ENCODE measurements around the gene HIPK2. TPM values are rescaled to one million over a fixed set of nuclear protein-coding genes. Genes with fewer than 3 reads are reported as not detected.
"Not testable (repeated sequence)": the region's sequence is repeated elsewhere in the genome, so short reads cannot be mapped to it uniquely, and the experiment has no call there.

The HIPK2 gene
- total and polyA plus RNA-seq, 2 of the 4 experiments (the other 2 are of a cell fraction) = 22.0 to 27.1 TPM

GRCh38 chr7:139613971-139614411 lies 163.8 kb downstream of the HIPK2 start:
- DNase-seq (no peak), ATAC-seq (ENCODE audit: low read depth) (no peak)
- in situ Hi-C loops (cut with MboI; ENCODE audit: low sequenced_read_pairs) (no loop called here), dilution Hi-C loops (cut with HindIII; ENCODE audit: low sequenced_read_pairs, unreplicated experiment) (no loop called here), intact Hi-C loops (cut with micrococcal nuclease) (no loop called here)
- H3K9ac ChIP-seq (ENCODE audit: low read depth, low read length) = no peak overlapping the region
- H2AFZ ChIP-seq (replicated peaks; ENCODE audit: low read length, poor library complexity) = no peak overlapping the region
- ChIA-PET CTCF (interaction anchor here (0.9 kb wide), 1 partner anchor 392 kb away, joined by 3 read pairs; no protein-coding TSS in a partner anchor), POLR2A (ENCODE audit: unreplicated experiment) (no interaction called here)
- H2BK5ac ChIP-seq (ENCODE audit: low read depth, low read length, poor library complexity, severe bottlenecking) = no peak overlapping the region
- no peak for TF ChIP-seq CHD1 (IDR thresholded peaks at IDR 0.05; ENCODE audit: low read depth, low read length)
- TF ChIP-seq BHLHE40 (IDR thresholded peaks at IDR 0.05; ENCODE audit: low read depth, low read length) = no peak
- TF ChIP-seq POLR2A (IDR thresholded peaks at IDR 0.05; ENCODE audit: low read depth, low read length) = no peak
- no peak for TF ChIP-seq CEBPB (IDR thresholded peaks at IDR 0.05; ENCODE audit: low read depth, low read length)
- no peak for TF ChIP-seq MXI1 (IDR thresholded peaks at IDR 0.05; ENCODE audit: borderline replicate concordance, low read depth, low read length)
- no peak for TF ChIP-seq MAZ (IDR thresholded peaks at IDR 0.05; ENCODE audit: borderline replicate concordance, low read depth, low read length)
- TF ChIP-seq USF2 (IDR thresholded peaks at IDR 0.05; ENCODE audit: low read depth, low read length) = no peak
- TF ChIP-seq SMC3 (IDR thresholded peaks at IDR 0.05; ENCODE audit: low read depth, low read length) = no peak
- TF ChIP-seq RCOR1 (IDR thresholded peaks at IDR 0.05; ENCODE audit: insufficient replicate concordance, low read length) = no peak
- peaks cover 66% of the 10 kb centered on the region for H3K36me3 ChIP-seq (ENCODE audit: control insufficient read depth, insufficient read depth, low read length)
- H4K20me1 ChIP-seq (ENCODE audit: insufficient read depth, low read length) = peaks cover 15% of the 10 kb centered on the region; the same call in 1 of the 2 replicates
- no peak overlapping the region for H3K4ac ChIP-seq (ENCODE audit: low read depth, low read length)
- no peak overlapping the region for H3K4me2 ChIP-seq (ENCODE audit: low read depth, low read length)
- H3K4me1 ChIP-seq (ENCODE audit: control insufficient read depth, insufficient read depth, low read length) = peaks cover 1% of the 10 kb centered on the region; the same call in 1 of the 2 replicates
- H2BK20ac ChIP-seq (ENCODE audit: low read depth, low read length) = no peak overlapping the region
- no peak overlapping the region for H3K23ac ChIP-seq (ENCODE audit: low read depth, low read length)
- WGBS, 2 experiments (ENCODE audit: extremely low coverage in 2 of 2, insufficient read length in 1 of 2) = 91% methylated on average over 9 of the region's 10 CpGs; no CpG with 5 or more reads in 1 of the 2 experiments
- no peak overlapping the region for H3K14ac ChIP-seq (replicated peaks; ENCODE audit: low read depth, low read length)
- H3K79me1 ChIP-seq (ENCODE audit: low read depth in 1 of 2, low read length in 2 of 2) = peaks cover 22 to 54% of the 10 kb centered on the region in 2 experiments
- no peak overlapping the region for H2BK120ac ChIP-seq (ENCODE audit: low read depth, low read length)
- no TSS peak for BruUV-seq (replicated peaks)
- no peak overlapping the region for H3K56ac ChIP-seq (ENCODE audit: extremely low read depth, insufficient read depth, low read length)
- H3K18ac ChIP-seq (ENCODE audit: low read depth, low read length) = no peak overlapping the region
- H4K5ac ChIP-seq (ENCODE audit: low read depth, low read length) = no peak overlapping the region
- H4K8ac ChIP-seq (ENCODE audit: low read depth in 2 of 2, low read length in 2 of 2) = no peak overlapping the region
- no peaks in the 10 kb centered on the region for H3K27me3 ChIP-seq (ENCODE audit: control insufficient read depth, insufficient read depth, low read length)
- H2BK15ac ChIP-seq (ENCODE audit: low read depth, low read length) = no peak overlapping the region
- H3K4me3 ChIP-seq (ENCODE audit: insufficient read depth, low read depth, low read length) = no peak overlapping the region
- H3K27ac ChIP-seq (ENCODE audit: insufficient read depth, low read length) = no peak overlapping the region
- H2AK5ac ChIP-seq (ENCODE audit: low read depth, low read length) = no peak overlapping the region
- H2AK9ac ChIP-seq (replicated peaks; ENCODE audit: low read depth, low read length, poor library complexity) = peak overlapping the region; percentile 57
- peaks cover 6% of the 10 kb centered on the region; the same call in 1 of the 2 replicates for H3K9me1 ChIP-seq (ENCODE audit: insufficient read depth, low read length)
- no peak overlapping the region for H4K91ac ChIP-seq (ENCODE audit: insufficient read depth, low read depth, low read length)
- no peaks in the 10 kb centered on the region for H3K9me3 ChIP-seq (ENCODE audit: control insufficient read depth, insufficient read depth, low read length)

- H3K56ac ChIP-seq (ENCODE audit: extremely low read depth, insufficient read depth, low read length); H2AFZ ChIP-seq (replicated peaks; ENCODE audit: low read length, poor library complexity); H4K5ac ChIP-seq (ENCODE audit: low read depth, low read length); H2BK120ac ChIP-seq (ENCODE audit: low read depth, low read length); intact Hi-C loops (cut with micrococcal nuclease); CTCF ChIA-PET; dilution Hi-C loops (cut with HindIII; ENCODE audit: low sequenced_read_pairs, unreplicated experiment); DNase-seq; H3K14ac ChIP-seq (replicated peaks; ENCODE audit: low read depth, low read length); H3K18ac ChIP-seq (ENCODE audit: low read depth, low read length); H3K4me3 ChIP-seq (ENCODE audit: insufficient read depth, low read depth, low read length); BruUV-seq (replicated peaks); H3K4me1 ChIP-seq (ENCODE audit: control insufficient read depth, insufficient read depth, low read length); H3K9me1 ChIP-seq (ENCODE audit: insufficient read depth, low read length); H3K4ac ChIP-seq (ENCODE audit: low read depth, low read length); POLR2A ChIA-PET (ENCODE audit: unreplicated experiment); H3K9me3 ChIP-seq (ENCODE audit: control insufficient read depth, insufficient read depth, low read length); H2BK20ac ChIP-seq (ENCODE audit: low read depth, low read length); H4K91ac ChIP-seq (ENCODE audit: insufficient read depth, low read depth, low read length); in situ Hi-C loops (cut with MboI; ENCODE audit: low sequenced_read_pairs); H3K9ac ChIP-seq (ENCODE audit: low read depth, low read length); H3K27ac ChIP-seq (ENCODE audit: insufficient read depth, low read length); H4K8ac ChIP-seq (ENCODE audit: low read depth in 2 of 2, low read length in 2 of 2); H3K4me2 ChIP-seq (ENCODE audit: low read depth, low read length); H2BK5ac ChIP-seq (ENCODE audit: low read depth, low read length, poor library complexity, severe bottlenecking); H2BK15ac ChIP-seq (ENCODE audit: low read depth, low read length); ATAC-seq (ENCODE audit: low read depth); H2AK5ac ChIP-seq (ENCODE audit: low read depth, low read length); H3K23ac ChIP-seq (ENCODE audit: low read depth, low read length); H4K20me1 ChIP-seq (ENCODE audit: insufficient read depth, low read length); H2AK9ac ChIP-seq (replicated peaks; ENCODE audit: low read depth, low read length, poor library complexity); H3K27me3 ChIP-seq (ENCODE audit: control insufficient read depth, insufficient read depth, low read length): not testable (repeated sequence)
- Histone ChIP-seq H3K79me1 (ENCODE audit: low read depth in 1 of 2, low read length in 2 of 2) (peaks cover 21 to 44% of the 10 kb centered on the region in 2 experiments), H3K36me3 (ENCODE audit: control insufficient read depth, insufficient read depth, low read length) (peaks cover 58% of the 10 kb centered on the region)
- no CpG with 5 or more reads among the region's 2 CpGs for WGBS, 2 experiments (ENCODE audit: extremely low coverage in 2 of 2, insufficient read length in 1 of 2)
These were observed 166.2 kb downstream of the HIPK2 start for GRCh38 chr7:139611556-139611955.

Measured in IMR-90 (cell line).